ENCODE results near the gene TNS3.

DNA sequence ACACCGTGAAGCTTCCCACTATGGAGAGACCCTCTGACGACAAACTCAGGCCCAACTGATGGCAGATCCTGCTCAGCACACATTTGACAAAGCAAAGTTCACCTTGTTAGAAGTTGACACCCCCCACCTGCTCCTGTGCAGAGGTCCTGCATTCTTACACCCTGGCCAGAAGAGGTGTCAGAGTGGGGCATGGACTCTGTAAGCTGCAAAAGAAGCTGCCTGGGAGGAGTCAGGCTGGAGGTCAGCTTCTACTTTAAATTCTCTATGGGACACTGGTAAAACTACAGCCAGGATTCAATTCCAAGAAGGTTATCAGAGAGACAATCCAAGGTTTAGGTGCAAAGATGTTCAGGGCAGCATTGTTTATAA lies 20.0 kb upstream of the TNS3 start:
- TF ChIP-seq, protein P1, sequence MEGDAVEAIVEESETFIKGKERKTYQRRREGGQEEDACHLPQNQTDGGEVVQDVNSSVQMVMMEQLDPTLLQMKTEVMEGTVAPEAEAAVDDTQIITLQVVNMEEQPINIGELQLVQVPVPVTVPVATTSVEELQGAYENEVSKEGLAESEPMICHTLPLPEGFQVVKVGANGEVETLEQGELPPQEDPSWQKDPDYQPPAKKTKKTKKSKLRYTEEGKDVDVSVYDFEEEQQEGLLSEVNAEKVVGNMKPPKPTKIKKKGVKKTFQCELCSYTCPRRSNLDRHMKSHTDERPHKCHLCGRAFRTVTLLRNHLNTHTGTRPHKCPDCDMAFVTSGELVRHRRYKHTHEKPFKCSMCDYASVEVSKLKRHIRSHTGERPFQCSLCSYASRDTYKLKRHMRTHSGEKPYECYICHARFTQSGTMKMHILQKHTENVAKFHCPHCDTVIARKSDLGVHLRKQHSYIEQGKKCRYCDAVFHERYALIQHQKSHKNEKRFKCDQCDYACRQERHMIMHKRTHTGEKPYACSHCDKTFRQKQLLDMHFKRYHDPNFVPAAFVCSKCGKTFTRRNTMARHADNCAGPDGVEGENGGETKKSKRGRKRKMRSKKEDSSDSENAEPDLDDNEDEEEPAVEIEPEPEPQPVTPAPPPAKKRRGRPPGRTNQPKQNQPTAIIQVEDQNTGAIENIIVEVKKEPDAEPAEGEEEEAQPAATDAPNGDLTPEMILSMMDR (IDR thresholded peaks at IDR 0.05; ENCODE audit: low read depth, low read length, poor library complexity, severe bottlenecking): no peak
- TF ChIP-seq EZH2phosphoT487 (IDR thresholded peaks at IDR 0.05; ENCODE audit: borderline replicate concordance, low read length): no peak

All from DOHH2 (cell line).